Thoracic aorta (tissue), 2 donors: Measurements from ENCODE around the gene IFI27. TPM values are rescaled to one million over a fixed set of nuclear protein-coding genes. Genes with fewer than 3 reads are reported as not detected.

Source experiments
- ATAC-seq: fragments of 150-250 bp; one replicate; pipeline ENCODE4 v1.8.0; 2017; ENCODE audit warnings: low read depth; ENCODE audit not compliant: insufficient number of reproducible peaks, low FRiP score
- DNase-seq: peaks from one replicate; pipeline ENCODE4 v3.0.0-alpha.2; 2020; ENCODE audit warnings: low spot score
- H3K27ac ChIP-seq, 2 donors: fragments of 200-600 bp; sonication (generic); 1 replicate in 1 of 2; 2 replicates in 1 of 2; pipeline ENCODE4 v1.5.1; 2016; ENCODE audit warnings: mild to moderate bottlenecking in 2 of 2, moderate library complexity in 2 of 2
- H3K27me3 ChIP-seq: fragments of 200-600 bp; sonication (generic); replicated peaks from 2 replicates; pipeline ENCODE4 v1.6.0; 2016; ENCODE audit warnings: mild to moderate bottlenecking; ENCODE audit not compliant: insufficient read depth
- H3K36me3 ChIP-seq: fragments of 200-600 bp; sonication (generic); one replicate; pipeline ENCODE4 v1.5.1; 2016
- H3K4me1 ChIP-seq, 2 donors: fragments of 200-600 bp; sonication (generic); 1 replicate in 1 of 2; 2 replicates in 1 of 2; pipeline versions ENCODE4 v1.5.1 to v1.6.0; 2016; ENCODE audit warnings: low read depth in 2 of 2, mild to moderate bottlenecking in 1 of 2; ENCODE audit not compliant: control insufficient read depth in 1 of 2
- H3K4me3 ChIP-seq: fragments of 200-600 bp; sonication (generic); 2 replicates; pipeline ENCODE4 v1.5.1; 2016; ENCODE audit warnings: mild to moderate bottlenecking
- H3K9me3 ChIP-seq: fragments of 200-600 bp; sonication (generic); 2 replicates; pipeline ENCODE4 v1.5.1; 2016
- CTCF ChIP-seq: fragments of 200-600 bp; sonication (generic); IDR thresholded peaks from one replicate; pipeline ENCODE4 v1.5.1; 2019; ENCODE audit warnings: antibody characterized with exemption
- total RNA-seq, 2 donors: library from RNA; depleted of rRNA; stranded (reverse); fragments of >200 nt; gene quantifications; one replicate each; pipeline versions ENCODE4 v1.1.0 to v1.2.3, GENCODE V29; 2016

The IFI27 gene
- total RNA-seq, 2 donors from 2014 or later, result 79.8 to 96.3 TPM

- no peak overlapping the region for H3K4me3 ChIP-seq
- ATAC-seq (no peak), DNase-seq (no peak)
- peaks cover 3% of the 10 kb centered on the region for H3K36me3 ChIP-seq
- H3K4me1 ChIP-seq, result peaks cover 35 to 38% of the 10 kb centered on the region in 2 donors
- no peak for TF ChIP-seq CTCF
- peaks cover 10% of the 10 kb centered on the region for H3K9me3 ChIP-seq
- no peaks in the 10 kb centered on the region for H3K27me3 ChIP-seq
- H3K27ac ChIP-seq, result no peak overlapping the region
Observed at GRCh38 chr14:94075008-94075407, 35.5 kb upstream of the IFI27 start.

GRCh38 chr14:94077111-94077821 lies 33.3 kb upstream of the IFI27 start:
- Histone ChIP-seq H3K4me1 (peaks cover 35 to 46% of the 10 kb centered on the region in 2 donors), H3K4me3 (peak overlapping the region; percentile 83), H3K9me3 (peaks cover 10% of the 10 kb centered on the region), H3K36me3 (peaks cover 3% of the 10 kb centered on the region), H3K27ac (no peak overlapping the region), H3K27me3 (no peaks in the 10 kb centered on the region)
- no peak for DNase-seq
- no peak for TF ChIP-seq CTCF
- ATAC-seq, result no peak

GRCh38 chr14:94077823-94078222 lies 32.7 kb upstream of the IFI27 start:
- Histone ChIP-seq H3K27ac (no peak overlapping the region), H3K27me3 (no peaks in the 10 kb centered on the region), H3K36me3 (peaks cover 3% of the 10 kb centered on the region), H3K9me3 (peaks cover 10% of the 10 kb centered on the region), H3K4me1 (peaks cover 35 to 46% of the 10 kb centered on the region in 2 donors), H3K4me3 (peak overlapping the region; percentile 83)
- ATAC-seq, result no peak
- no peak for TF ChIP-seq CTCF
- no peak for DNase-seq

- peaks cover 35 to 46% of the 10 kb centered on the region in 2 donors for H3K4me1 ChIP-seq
- H3K4me3 ChIP-seq, result peak overlapping the region; percentile 83
- H3K9me3 ChIP-seq, result peaks cover 2% of the 10 kb centered on the region
- H3K27me3 ChIP-seq, result no peaks in the 10 kb centered on the region
- peaks cover 3% of the 10 kb centered on the region for H3K36me3 ChIP-seq
- no peak for DNase-seq
- no peak for TF ChIP-seq CTCF
- H3K27ac ChIP-seq, result peak overlapping the region; percentile 88 to 92
- ATAC-seq, result no peak
Observed at GRCh38 chr14:94079891-94080620, 30.5 kb upstream of the IFI27 start.

- ATAC-seq (peak; percentile 98), DNase-seq (peak; percentile 86)
- no peaks in the 10 kb centered on the region for H3K27me3 ChIP-seq
- H3K36me3 ChIP-seq, result peaks cover 3% of the 10 kb centered on the region
- peak within 1 kb of the TSS; percentile 83 for H3K4me3 ChIP-seq
- TF ChIP-seq CTCF, result no peak
- no peaks in the 10 kb centered on the region for H3K9me3 ChIP-seq
- H3K4me1 ChIP-seq, result peaks cover 32 to 45% of the 10 kb centered on the region in 2 donors
- H3K27ac ChIP-seq, result peak within 1 kb of the TSS; percentile 88 to 92
Observed at GRCh38 chr14:94080621-94081385, 29.7 kb upstream of the IFI27 start, which contains the start of the genes DDX24 and IFI27L1. Gene DDX24, minus strand, starts transcription at chr14:94081202. Its CDS starts 1,460 bp downstream, at chr14:94079742. Gene IFI27L1, plus strand, starts transcription at chr14:94081310. Its CDS starts 15,628 bp downstream, at chr14:94096938.
